ENCODE data around the gene USE1.

DNA sequence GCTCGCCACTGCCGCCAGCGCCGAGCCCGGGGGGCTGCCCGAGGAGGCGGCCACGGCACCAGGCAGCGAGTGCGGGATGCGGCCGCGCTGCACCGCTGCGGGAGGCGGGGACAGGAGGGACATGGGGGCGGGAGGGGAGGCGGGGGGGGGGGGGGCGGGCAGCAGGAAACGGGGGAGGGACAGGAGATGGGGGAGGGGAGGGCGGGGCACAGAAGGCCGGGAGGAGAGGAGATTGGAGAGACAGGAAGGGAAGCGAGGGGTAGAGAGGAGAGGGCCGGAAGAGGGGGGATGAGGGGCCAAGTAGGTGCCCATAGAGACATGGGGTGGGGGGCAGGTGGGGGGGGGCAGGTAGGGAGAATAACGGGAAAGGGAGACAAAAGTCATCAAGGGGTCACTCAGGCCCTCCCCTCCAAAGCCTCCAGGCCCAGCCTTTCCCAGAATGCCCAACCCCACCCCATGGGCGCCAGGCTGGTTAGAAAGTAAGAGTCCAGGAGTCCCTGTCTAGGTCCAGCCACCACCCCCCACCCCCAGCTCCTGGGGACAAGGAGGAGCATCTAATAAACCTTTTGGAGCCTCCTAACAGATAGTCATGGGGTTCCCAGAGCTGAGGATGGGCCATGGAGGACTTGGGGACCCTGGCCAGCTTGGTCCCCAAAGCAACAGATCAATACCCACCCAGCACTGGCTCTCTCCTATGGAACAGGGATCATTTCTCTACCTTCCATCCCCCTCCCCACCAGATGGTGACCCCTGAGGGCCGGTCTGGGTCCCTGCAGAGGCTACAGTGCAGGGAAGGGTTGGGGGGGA lies 21.0 kb downstream of the USE1 start:
- TF ChIP-seq, protein P1, sequence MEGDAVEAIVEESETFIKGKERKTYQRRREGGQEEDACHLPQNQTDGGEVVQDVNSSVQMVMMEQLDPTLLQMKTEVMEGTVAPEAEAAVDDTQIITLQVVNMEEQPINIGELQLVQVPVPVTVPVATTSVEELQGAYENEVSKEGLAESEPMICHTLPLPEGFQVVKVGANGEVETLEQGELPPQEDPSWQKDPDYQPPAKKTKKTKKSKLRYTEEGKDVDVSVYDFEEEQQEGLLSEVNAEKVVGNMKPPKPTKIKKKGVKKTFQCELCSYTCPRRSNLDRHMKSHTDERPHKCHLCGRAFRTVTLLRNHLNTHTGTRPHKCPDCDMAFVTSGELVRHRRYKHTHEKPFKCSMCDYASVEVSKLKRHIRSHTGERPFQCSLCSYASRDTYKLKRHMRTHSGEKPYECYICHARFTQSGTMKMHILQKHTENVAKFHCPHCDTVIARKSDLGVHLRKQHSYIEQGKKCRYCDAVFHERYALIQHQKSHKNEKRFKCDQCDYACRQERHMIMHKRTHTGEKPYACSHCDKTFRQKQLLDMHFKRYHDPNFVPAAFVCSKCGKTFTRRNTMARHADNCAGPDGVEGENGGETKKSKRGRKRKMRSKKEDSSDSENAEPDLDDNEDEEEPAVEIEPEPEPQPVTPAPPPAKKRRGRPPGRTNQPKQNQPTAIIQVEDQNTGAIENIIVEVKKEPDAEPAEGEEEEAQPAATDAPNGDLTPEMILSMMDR (conservative IDR thresholded peaks at IDR 0.05; ENCODE audit: low read depth in 2 of 2): no peak
- TF ChIP-seq CREB1 (CRISPR knock-in tag; IDR thresholded peaks at IDR 0.05; ENCODE audit: low read depth): no peak
- TF ChIP-seq, protein P2, sequence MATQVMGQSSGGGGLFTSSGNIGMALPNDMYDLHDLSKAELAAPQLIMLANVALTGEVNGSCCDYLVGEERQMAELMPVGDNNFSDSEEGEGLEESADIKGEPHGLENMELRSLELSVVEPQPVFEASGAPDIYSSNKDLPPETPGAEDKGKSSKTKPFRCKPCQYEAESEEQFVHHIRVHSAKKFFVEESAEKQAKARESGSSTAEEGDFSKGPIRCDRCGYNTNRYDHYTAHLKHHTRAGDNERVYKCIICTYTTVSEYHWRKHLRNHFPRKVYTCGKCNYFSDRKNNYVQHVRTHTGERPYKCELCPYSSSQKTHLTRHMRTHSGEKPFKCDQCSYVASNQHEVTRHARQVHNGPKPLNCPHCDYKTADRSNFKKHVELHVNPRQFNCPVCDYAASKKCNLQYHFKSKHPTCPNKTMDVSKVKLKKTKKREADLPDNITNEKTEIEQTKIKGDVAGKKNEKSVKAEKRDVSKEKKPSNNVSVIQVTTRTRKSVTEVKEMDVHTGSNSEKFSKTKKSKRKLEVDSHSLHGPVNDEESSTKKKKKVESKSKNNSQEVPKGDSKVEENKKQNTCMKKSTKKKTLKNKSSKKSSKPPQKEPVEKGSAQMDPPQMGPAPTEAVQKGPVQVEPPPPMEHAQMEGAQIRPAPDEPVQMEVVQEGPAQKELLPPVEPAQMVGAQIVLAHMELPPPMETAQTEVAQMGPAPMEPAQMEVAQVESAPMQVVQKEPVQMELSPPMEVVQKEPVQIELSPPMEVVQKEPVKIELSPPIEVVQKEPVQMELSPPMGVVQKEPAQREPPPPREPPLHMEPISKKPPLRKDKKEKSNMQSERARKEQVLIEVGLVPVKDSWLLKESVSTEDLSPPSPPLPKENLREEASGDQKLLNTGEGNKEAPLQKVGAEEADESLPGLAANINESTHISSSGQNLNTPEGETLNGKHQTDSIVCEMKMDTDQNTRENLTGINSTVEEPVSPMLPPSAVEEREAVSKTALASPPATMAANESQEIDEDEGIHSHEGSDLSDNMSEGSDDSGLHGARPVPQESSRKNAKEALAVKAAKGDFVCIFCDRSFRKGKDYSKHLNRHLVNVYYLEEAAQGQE (IDR thresholded peaks at IDR 0.05; ENCODE audit: unreplicated experiment): no peak
- no peak for TF ChIP-seq EZH2 (IDR thresholded peaks at IDR 0.05; ENCODE audit: low read depth, unreplicated experiment)
- TF ChIP-seq POLR2AphosphoS5 (IDR thresholded peaks at IDR 0.05; ENCODE audit: low read depth): peak; percentile 48; the same call in 1 of the 2 replicates
- TF ChIP-seq, protein P3, sequence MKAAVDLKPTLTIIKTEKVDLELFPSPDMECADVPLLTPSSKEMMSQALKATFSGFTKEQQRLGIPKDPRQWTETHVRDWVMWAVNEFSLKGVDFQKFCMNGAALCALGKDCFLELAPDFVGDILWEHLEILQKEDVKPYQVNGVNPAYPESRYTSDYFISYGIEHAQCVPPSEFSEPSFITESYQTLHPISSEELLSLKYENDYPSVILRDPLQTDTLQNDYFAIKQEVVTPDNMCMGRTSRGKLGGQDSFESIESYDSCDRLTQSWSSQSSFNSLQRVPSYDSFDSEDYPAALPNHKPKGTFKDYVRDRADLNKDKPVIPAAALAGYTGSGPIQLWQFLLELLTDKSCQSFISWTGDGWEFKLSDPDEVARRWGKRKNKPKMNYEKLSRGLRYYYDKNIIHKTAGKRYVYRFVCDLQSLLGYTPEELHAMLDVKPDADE (IDR thresholded peaks at IDR 0.05): no peak
- no peak for TF ChIP-seq STAT1 (IDR thresholded peaks at IDR 0.05; ENCODE audit: unreplicated experiment)

Measured in GM23338 (cell line).